Femur (tissue), 1 donor: Measurements from ENCODE around the gene ANKRD16.
"Not testable (repeated sequence)": the region's sequence is repeated elsewhere in the genome, so short reads cannot be mapped to it uniquely, and the experiment has no call there.

Experiments used
- DNase-seq: peaks from one replicate; pipeline ENCODE4 v3.0.0-alpha.2; 2017

The ANKRD16 gene

GRCh38 chr10:5902511-5903274 is 13.0 kb upstream of the ANKRD16 start:
- DNase-seq = no peak

- DNase-seq = no peak
Measured at GRCh38 chr10:5900247-5900646, 10.6 kb upstream of the ANKRD16 start.

- DNase-seq = no peak
Measured at GRCh38 chr10:5898163-5898562, 8.5 kb upstream of the ANKRD16 start.

GRCh38 chr10:5897504-5897903 is 7.8 kb upstream of the ANKRD16 start:
- DNase-seq = no peak

GRCh38 chr10:5897053-5897340 is 7.3 kb upstream of the ANKRD16 start:
- no peak for DNase-seq

GRCh38 chr10:5896208-5897052 is 6.7 kb upstream of the ANKRD16 start:
- no peak for DNase-seq

- no peak for DNase-seq
Measured at GRCh38 chr10:5895804-5896203, 6.1 kb upstream of the ANKRD16 start.

GRCh38 chr10:5895365-5895764 is 5.7 kb upstream of the ANKRD16 start:
- no peak for DNase-seq

GRCh38 chr10:5894873-5895272 is 5.2 kb upstream of the ANKRD16 start:
- DNase-seq = no peak

GRCh38 chr10:5894403-5894802 is 4.7 kb upstream of the ANKRD16 start:
- no peak for DNase-seq

GRCh38 chr10:5893321-5893720 is 3.6 kb upstream of the ANKRD16 start:
- no peak for DNase-seq

GRCh38 chr10:5892007-5892406 is 2.3 kb upstream of the ANKRD16 start:
- DNase-seq = no peak

GRCh38 chr10:5891009-5891408 is 1.3 kb upstream of the ANKRD16 start:
- no peak for DNase-seq

GRCh38 chr10:5890452-5890915 is 791 bp upstream of the ANKRD16 start:
- DNase-seq = peak; percentile 38

GRCh38 chr10:5888843-5889623 is 660 bp downstream of the ANKRD16 start:
- peak; percentile 43 for DNase-seq

GRCh38 chr10:5888351-5888750 is 1.3 kb downstream of the ANKRD16 start:
- no peak for DNase-seq

GRCh38 chr10:5887641-5888040 is 2.1 kb downstream of the ANKRD16 start:
- no peak for DNase-seq

GRCh38 chr10:5887029-5887428 is 2.7 kb downstream of the ANKRD16 start:
- no peak for DNase-seq

GRCh38 chr10:5885619-5886018 is 4.1 kb downstream of the ANKRD16 start:
- DNase-seq = no peak

GRCh38 chr10:5882961-5883360 is 6.7 kb downstream of the ANKRD16 start:
- no peak for DNase-seq

GRCh38 chr10:5877041-5877440 is 12.7 kb downstream of the ANKRD16 start:
- DNase-seq = not testable (repeated sequence)

GRCh38 chr10:5876181-5876768 is 13.4 kb downstream of the ANKRD16 start:
- DNase-seq = no peak

- peak; percentile 85 for DNase-seq
Measured at GRCh38 chr10:5873515-5873995, 16.1 kb downstream of the ANKRD16 start.
